ENCODE measurements around the gene HDHD3. TPM values are rescaled to one million over a fixed set of nuclear protein-coding genes. Genes with fewer than 3 reads are reported as not detected.

The HDHD3 gene
- total RNA-seq, 4 donors from 2014 or later = 37.1 to 67.7 (median 53.0) TPM

DNA sequence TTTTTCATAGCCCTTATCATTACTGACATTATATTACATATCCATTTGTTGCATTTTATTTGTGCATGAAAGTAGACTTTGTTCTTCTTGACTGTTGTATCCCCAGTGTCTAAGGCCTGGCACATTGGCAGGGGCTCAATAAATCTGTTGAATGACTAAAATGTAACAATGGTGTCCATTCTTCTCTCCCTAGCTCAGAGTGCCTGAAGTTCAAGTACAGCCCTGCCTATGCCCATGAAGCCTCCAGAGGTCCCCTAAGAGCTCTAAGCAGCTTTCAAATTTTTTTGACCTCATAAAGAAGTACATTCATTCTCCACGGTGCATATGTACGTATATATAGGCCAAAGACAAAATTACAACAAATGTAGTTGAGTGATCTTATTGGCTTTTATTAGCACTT is 31.6 kb downstream of the HDHD3 start:
- no peak for DNase-seq
- H3K4me1 ChIP-seq = peaks cover 13 to 30% of the 10 kb centered on the region in 2 donors
- no peaks in the 10 kb centered on the region for H3K36me3 ChIP-seq
- 63 to 73% methylated on average over 2 of the region's 2 CpGs for WGBS, 2 donors
- H3K9me3 ChIP-seq = no peaks in the 10 kb centered on the region
- H3K4me3 ChIP-seq (replicated peaks in 1 of 3) = no peak overlapping the region
- TF ChIP-seq POLR2A (IDR thresholded peaks at IDR 0.05) = no peak
- TF ChIP-seq, protein P1, sequence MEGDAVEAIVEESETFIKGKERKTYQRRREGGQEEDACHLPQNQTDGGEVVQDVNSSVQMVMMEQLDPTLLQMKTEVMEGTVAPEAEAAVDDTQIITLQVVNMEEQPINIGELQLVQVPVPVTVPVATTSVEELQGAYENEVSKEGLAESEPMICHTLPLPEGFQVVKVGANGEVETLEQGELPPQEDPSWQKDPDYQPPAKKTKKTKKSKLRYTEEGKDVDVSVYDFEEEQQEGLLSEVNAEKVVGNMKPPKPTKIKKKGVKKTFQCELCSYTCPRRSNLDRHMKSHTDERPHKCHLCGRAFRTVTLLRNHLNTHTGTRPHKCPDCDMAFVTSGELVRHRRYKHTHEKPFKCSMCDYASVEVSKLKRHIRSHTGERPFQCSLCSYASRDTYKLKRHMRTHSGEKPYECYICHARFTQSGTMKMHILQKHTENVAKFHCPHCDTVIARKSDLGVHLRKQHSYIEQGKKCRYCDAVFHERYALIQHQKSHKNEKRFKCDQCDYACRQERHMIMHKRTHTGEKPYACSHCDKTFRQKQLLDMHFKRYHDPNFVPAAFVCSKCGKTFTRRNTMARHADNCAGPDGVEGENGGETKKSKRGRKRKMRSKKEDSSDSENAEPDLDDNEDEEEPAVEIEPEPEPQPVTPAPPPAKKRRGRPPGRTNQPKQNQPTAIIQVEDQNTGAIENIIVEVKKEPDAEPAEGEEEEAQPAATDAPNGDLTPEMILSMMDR (IDR thresholded peaks at IDR 0.05) = no peak
- peak overlapping the region in 1 of 3 donors; percentile 83 for H3K27ac ChIP-seq
- intact Hi-C loops (cut with DNase I) = no loop called here
- H3K27me3 ChIP-seq = no peaks in the 10 kb centered on the region

DNA sequence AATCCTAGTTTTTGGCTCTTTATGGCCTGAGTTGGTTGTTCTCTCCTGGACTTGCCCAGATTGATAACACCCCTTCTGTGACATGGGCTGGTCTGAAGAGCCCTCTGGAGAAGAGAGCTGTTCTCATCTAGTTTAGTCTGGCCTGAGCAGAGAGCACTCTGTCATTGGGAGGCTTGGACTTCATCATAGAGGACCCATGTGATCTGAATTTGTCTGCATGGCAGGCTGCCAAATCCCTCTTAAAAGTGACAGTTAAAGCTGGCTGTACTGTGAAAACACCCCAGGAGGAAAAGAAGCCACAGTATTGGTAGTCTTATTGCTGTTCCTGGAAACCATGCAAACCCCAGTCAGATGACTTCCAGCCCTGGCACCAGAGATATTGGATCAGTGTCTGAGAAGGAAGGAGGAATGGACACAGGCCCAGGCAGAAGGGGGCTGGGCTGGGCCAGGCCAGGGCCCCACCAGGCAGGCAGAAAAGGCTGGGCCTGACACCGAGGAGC is 33.0 kb downstream of the HDHD3 start:
- intact Hi-C loops (cut with DNase I) = no loop called here
- peak; percentile 98 to 99 for DNase-seq
- H3K27ac ChIP-seq = peak overlapping the region; percentile 83 to 96 (median 92)
- TF ChIP-seq, protein P1 (IDR thresholded peaks at IDR 0.05) = no peak
- TF ChIP-seq POLR2A (IDR thresholded peaks at IDR 0.05) = peak in 1 of 2 donors; percentile 29
- no peak overlapping the region for H3K4me3 ChIP-seq (replicated peaks in 1 of 3)
- no peaks in the 10 kb centered on the region for H3K9me3 ChIP-seq
- no peaks in the 10 kb centered on the region for H3K27me3 ChIP-seq
- no peaks in the 10 kb centered on the region for H3K36me3 ChIP-seq
- WGBS, 2 donors = 13 to 25% methylated on average over 1 of the region's 1 CpG
- H3K4me1 ChIP-seq = peaks cover 19 to 37% of the 10 kb centered on the region in 2 donors

DNA sequence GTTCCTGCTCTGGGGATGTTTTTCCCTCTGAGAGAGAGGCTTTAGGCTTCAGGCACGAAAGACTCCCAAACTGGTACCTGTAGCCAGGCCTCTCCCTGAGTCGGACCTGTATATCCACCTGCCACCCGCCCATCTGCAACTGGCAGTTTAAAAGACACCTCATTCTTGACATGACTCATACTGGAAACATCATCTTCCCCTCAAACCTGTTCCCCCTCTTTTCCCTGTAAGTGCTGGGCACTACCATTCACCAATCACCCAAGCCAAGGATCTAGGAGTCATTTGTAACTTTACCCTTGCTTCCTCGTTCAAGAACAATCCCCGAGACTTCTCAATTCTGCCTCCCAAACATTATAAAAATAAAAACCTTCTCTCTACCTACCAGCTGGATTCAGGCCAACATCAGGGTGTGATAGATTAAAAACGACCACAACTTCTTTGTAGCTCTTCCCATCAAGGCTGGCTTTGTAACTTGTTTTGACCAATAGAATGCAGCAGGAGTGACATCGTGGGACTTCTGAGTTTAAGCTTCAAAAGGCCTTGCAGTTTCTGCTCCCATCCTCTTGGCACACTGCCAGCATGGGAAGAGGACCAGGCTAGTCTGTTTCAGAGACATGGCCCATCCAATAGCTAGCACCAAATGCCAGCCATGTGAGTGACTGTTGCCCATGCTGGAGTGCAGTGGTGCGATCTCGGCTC is 34.9 kb downstream of the HDHD3 start:
- peaks cover 19 to 38% of the 10 kb centered on the region in 2 donors for H3K4me1 ChIP-seq
- H3K36me3 ChIP-seq = no peaks in the 10 kb centered on the region
- TF ChIP-seq, protein P1 (IDR thresholded peaks at IDR 0.05) = no peak
- no peak for TF ChIP-seq POLR2A (IDR thresholded peaks at IDR 0.05)
- H3K4me3 ChIP-seq (replicated peaks in 1 of 3) = no peak overlapping the region
- intact Hi-C loops (cut with DNase I) = no loop called here
- WGBS, 2 donors = 56 to 71% methylated on average over 7 to 9 of the region's 9 CpGs
- DNase-seq = peak in 1 of 2 donors; percentile 22
- no peaks in the 10 kb centered on the region for H3K9me3 ChIP-seq
- peak overlapping the region in 2 of 3 donors; percentile 8 to 46 for H3K27ac ChIP-seq
- H3K27me3 ChIP-seq = no peaks in the 10 kb centered on the region

DNA sequence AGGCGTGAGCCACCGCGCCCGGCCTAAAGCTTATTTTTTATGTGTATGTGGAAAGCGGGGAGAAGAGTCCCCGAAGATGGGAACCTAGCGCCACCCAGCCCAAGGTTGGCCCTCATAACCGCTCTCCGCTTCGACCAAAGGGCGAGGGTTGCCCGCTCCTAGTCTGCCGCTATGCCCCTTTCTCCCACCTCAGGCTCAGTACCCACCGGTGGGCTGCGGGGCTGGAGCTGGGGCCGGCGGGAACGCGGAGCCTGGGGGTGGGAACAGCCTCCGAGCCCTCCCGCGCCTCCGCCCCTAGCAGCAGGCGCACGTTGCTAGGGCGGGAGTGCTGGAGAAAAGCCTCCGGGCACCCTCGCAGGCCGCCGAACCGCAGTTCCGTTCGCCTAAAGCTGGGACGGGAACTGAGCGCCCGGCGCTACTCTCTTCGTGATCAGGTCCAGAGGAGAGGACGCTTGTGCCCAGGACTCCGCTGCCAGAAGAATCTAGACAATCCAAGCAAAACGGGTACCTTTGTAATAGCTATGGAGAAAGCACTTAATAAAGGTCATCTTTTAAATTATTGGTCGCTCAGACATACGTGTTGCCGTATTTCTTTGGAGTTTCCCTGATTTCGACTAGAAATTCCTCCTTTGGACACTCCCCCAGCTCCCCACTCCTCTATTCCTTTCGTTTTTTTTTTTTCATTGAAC is 36.6 kb downstream of the HDHD3 start, which contains the start of gene WDR31:
WDR31 (minus strand) TSS at position 265 of the 689 bp plus-strand sequence. CDS start 8,253 bp downstream, outside the sequence.
- Histone ChIP-seq H3K36me3 (no peaks in the 10 kb centered on the region), H3K27me3 (no peaks in the 10 kb centered on the region), H3K27ac (peak within 1 kb of the TSS; percentile 53 to 81 (median 77)), H3K4me1 (peaks cover 19 to 38% of the 10 kb centered on the region in 2 donors), H3K9me3 (no peaks in the 10 kb centered on the region), H3K4me3 (replicated peaks in 1 of 3) (peak within 1 kb of the TSS; percentile 33 to 63 (median 53))
- TF ChIP-seq, protein P1 (IDR thresholded peaks at IDR 0.05) = no peak
- TF ChIP-seq POLR2A (IDR thresholded peaks at IDR 0.05) = peak in 1 of 2 donors; percentile 74
- DNase-seq = peak; percentile 87 to 90
- intact Hi-C loops (cut with DNase I) = no loop called here
- 1% methylated on average over 22 to 28 of the region's 46 CpGs for WGBS, 2 donors

Data from thyroid gland (tissue), 4 donors.